AG08395 (cell line): ENCODE results near the gene CYTIP.
"Not testable (repeated sequence)": the region's sequence is repeated elsewhere in the genome, so short reads cannot be mapped to it uniquely, and the experiment has no call there.

Source experiments
- DNase-seq: peaks from one replicate; pipeline ENCODE4 v3.0.0; 2012; ENCODE audit warnings: mixed read lengths, low spot score

Gene CYTIP

GRCh38 chr2:157368508-157368907 is 75.4 kb downstream of the CYTIP start:
- DNase-seq, result not testable (repeated sequence)

GRCh38 chr2:157367704-157368103 is 76.2 kb downstream of the CYTIP start:
- no peak for DNase-seq
